Measurements from ENCODE around the gene WDR70. TPM values are rescaled to one million over a fixed set of nuclear protein-coding genes. Genes with fewer than 3 reads are reported as not detected.
A peak's percentile ranks its signal among the peaks of the same experiment; 100 is the strongest.

Gene WDR70
- total RNA-seq, 1 donor from 2014 or later, result 16.4 TPM

GRCh38 chr5:37723162-37723961 is 344.2 kb downstream of the WDR70 start:
- DNase-seq (ENCODE audit: missing footprints), result no peak
- intact Hi-C loops (cut with DNase I), result no loop called here
- ATAC-seq, result no peak

GRCh38 chr5:37724395-37725125 is 345.4 kb downstream of the WDR70 start:
- intact Hi-C loops (cut with DNase I), result no loop called here
- no peak for ATAC-seq

GRCh38 chr5:37725185-37725584 is 346.1 kb downstream of the WDR70 start:
- DNase-seq (ENCODE audit: missing footprints) (no peak), ATAC-seq (no peak)
- intact Hi-C loops (cut with DNase I), result no loop called here

More at GRCh38 chr5:37724395-37725125, 345.4 kb downstream of the WDR70 start:
- DNase-seq (ENCODE audit: missing footprints), result no peak

DNA sequence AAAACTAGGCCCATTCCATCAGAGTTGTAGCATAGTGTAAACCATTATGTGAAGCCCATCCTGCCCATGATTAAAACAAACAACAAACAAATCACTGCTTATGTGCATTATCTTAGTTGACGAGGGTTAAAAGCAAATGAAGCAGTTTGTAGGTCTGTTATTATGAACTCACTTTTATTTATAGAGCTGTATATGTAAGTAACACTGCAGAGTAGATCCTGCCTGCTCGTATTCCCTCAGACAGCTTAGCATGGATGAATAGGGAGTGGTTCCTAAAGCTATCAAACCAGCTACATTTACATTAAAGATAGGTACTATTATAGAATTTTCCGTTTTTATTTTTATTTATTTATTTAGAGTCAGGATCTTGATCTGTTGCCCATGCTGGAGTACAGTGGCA is 348.1 kb downstream of the WDR70 start:
- intact Hi-C loops (cut with DNase I), result no loop called here
- ATAC-seq, result no peak
- no peak for DNase-seq (ENCODE audit: missing footprints)

GRCh38 chr5:37730896-37731455 is 351.9 kb downstream of the WDR70 start:
- ATAC-seq (no peak), DNase-seq (ENCODE audit: missing footprints) (no peak)
- intact Hi-C loops (cut with DNase I), result no loop called here

DNA sequence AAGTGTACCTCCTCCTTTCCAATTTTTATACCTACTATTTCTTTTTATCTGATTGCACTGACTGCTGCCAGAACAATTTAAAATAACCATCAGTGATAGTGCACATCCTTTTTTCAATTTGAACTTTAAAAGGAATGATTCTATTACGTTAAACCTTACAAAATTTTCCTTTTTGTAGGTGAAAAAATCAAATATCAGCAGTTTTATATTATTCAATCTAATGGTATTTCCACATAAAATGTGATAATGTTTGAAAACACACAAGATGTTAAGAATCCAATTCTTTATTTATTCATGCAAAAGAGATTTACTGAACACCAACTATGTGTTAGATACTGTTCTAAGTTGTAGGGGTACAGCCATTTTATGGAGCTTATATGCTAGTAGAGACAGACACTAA is 355.0 kb downstream of the WDR70 start:
- DNase-seq (ENCODE audit: missing footprints), result no peak
- ATAC-seq, result no peak
- intact Hi-C loops (cut with DNase I), result no loop called here

DNA sequence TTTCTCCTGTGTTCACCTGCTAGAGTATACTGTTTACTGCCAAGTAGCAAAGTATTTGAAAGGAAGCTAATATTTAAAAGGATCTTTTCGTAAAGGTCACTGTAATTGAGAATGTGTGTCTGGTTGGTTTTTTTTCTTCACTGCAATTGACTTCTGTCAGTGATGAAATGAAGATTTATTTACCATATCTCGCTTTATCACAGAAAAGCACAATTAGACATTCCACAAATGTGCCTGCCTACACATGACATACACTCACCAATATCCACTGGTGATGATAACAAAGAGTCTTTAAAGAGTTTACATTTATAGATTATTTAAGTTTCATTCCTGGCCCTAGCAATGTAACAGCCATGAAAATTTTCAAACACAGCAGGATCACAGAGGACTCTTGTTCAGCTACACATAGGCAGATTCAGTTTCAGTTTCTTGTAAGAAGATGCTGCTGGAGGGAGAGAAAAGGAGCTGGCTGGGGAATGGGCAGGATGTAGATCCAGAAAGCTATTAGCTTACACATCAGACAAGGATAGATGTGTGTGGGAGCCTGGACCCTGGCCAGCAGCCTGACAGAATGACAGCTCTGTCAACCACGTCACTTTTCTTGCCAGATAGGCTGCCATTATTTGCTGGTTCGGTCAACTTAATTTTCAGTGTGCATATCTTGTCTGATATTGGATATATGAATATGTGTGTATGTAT is 356.7 kb downstream of the WDR70 start:
- ATAC-seq (no peak), DNase-seq (ENCODE audit: missing footprints) (no peak)

GRCh38 chr5:37736397-37736796 is 357.3 kb downstream of the WDR70 start:
- DNase-seq (ENCODE audit: missing footprints) (no peak), ATAC-seq (no peak)
- intact Hi-C loops (cut with DNase I), result no loop called here

More for the DNA sequence above, 356.7 kb downstream of the WDR70 start:
- intact Hi-C loops (cut with DNase I), result no loop called here

- ATAC-seq (no peak), DNase-seq (ENCODE audit: missing footprints) (no peak)
- intact Hi-C loops (cut with DNase I), result no loop called here
Observed at GRCh38 chr5:37737326-37738056, 358.4 kb downstream of the WDR70 start.

DNA sequence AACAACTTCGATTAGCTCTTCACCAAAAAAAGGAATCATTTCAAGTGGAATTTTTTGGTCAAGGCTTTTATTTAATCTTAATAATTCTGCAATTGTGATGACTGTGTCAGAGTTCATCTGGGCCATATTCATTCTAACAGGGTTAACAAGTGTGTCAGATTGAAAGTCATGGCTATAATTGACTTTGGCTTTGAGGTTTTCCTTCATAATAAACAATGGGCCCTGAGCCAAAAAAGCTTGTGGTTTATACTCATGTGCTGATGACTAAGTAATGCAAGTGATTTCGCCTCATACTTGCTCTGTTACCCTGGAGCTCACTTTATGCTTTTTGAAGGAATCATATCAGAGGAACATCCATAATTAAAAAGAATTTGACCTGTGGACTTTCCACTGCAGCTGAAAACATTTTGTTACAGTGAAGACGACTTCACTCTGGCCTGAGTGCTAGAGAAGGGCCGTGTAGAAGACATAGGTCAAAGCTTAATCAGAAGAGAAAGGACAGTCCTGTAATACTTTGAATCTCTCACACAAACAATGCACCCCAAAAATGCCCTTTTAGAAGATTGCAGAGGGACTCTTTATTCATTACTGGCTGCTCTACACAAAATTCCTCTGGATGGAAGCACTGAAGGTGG is 359.1 kb downstream of the WDR70 start:
- intact Hi-C loops (cut with DNase I), result no loop called here
- no peak for ATAC-seq
- DNase-seq (ENCODE audit: missing footprints), result no peak

GRCh38 chr5:37738865-37739488 is 359.9 kb downstream of the WDR70 start:
- ATAC-seq, result no peak
- intact Hi-C loops (cut with DNase I), result no loop called here

GRCh38 chr5:37739817-37740261 is 360.7 kb downstream of the WDR70 start:
- no peak for DNase-seq (ENCODE audit: missing footprints)
- intact Hi-C loops (cut with DNase I), result no loop called here
- peak; percentile 88 for ATAC-seq

More at GRCh38 chr5:37738865-37739488, 359.9 kb downstream of the WDR70 start:
- no peak for DNase-seq (ENCODE audit: missing footprints)

- intact Hi-C loops (cut with DNase I), result no loop called here
- DNase-seq (ENCODE audit: missing footprints), result no peak
- ATAC-seq, result no peak
Observed at GRCh38 chr5:37740331-37741066, 361.4 kb downstream of the WDR70 start.

DNA sequence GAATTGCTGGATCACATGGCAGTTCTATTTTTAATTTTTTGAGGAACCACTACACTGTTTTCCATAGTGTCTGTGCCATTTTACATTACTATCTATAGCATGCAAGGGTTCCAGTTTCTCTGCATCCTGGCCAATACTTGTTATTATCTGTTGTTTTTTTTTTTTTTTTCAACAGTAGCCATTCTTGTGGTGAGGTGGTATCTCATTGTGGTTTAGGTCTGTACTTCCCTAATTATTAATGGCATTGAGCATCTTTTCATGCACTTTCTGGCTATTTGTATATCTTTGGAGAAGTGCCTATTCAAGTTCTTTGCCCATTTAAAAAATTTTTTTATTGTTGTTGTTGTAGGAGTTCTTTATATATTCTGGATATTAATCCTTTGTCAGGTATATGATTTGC is 363.0 kb downstream of the WDR70 start:
- DNase-seq (ENCODE audit: missing footprints) (no peak), ATAC-seq (no peak)
- intact Hi-C loops (cut with DNase I), result no loop called here

- intact Hi-C loops (cut with DNase I), result no loop called here
- DNase-seq (ENCODE audit: missing footprints) (no peak), ATAC-seq (no peak)
Observed at GRCh38 chr5:37751227-37751626, 372.1 kb downstream of the WDR70 start.

GRCh38 chr5:37754976-37755375 is 375.9 kb downstream of the WDR70 start:
- intact Hi-C loops (cut with DNase I), result no loop called here

GRCh38 chr5:37755581-37755980 is 376.5 kb downstream of the WDR70 start:
- intact Hi-C loops (cut with DNase I), result no loop called here
- no peak for ATAC-seq
- DNase-seq (ENCODE audit: missing footprints), result no peak

More at GRCh38 chr5:37754976-37755375, 375.9 kb downstream of the WDR70 start:
- DNase-seq (ENCODE audit: missing footprints), result no peak
- no peak for ATAC-seq
